ENCODE data around the gene SHANK1.

SHANK1 gene

GRCh38 chr19:50647879-50648615, 71.6 kb downstream of the SHANK1 start:
- H3K4me2 ChIP-seq, result no peak overlapping the region
- no peaks in the 10 kb centered on the region for H3K79me2 ChIP-seq (ENCODE audit: insufficient read depth, low read depth)
- no peak overlapping the region for H3K4me3 ChIP-seq (IDR thresholded peaks at IDR 0.05; ENCODE audit: insufficient read depth, low read depth, low read length)
- H2AFZ ChIP-seq (ENCODE audit: low read depth), result no peak overlapping the region
- H4K20me1 ChIP-seq (ENCODE audit: insufficient read depth), result no peaks in the 10 kb centered on the region
- H3K27me3 ChIP-seq (ENCODE audit: insufficient read depth, low read depth), result no peaks in the 10 kb centered on the region
- TF ChIP-seq, protein P1, sequence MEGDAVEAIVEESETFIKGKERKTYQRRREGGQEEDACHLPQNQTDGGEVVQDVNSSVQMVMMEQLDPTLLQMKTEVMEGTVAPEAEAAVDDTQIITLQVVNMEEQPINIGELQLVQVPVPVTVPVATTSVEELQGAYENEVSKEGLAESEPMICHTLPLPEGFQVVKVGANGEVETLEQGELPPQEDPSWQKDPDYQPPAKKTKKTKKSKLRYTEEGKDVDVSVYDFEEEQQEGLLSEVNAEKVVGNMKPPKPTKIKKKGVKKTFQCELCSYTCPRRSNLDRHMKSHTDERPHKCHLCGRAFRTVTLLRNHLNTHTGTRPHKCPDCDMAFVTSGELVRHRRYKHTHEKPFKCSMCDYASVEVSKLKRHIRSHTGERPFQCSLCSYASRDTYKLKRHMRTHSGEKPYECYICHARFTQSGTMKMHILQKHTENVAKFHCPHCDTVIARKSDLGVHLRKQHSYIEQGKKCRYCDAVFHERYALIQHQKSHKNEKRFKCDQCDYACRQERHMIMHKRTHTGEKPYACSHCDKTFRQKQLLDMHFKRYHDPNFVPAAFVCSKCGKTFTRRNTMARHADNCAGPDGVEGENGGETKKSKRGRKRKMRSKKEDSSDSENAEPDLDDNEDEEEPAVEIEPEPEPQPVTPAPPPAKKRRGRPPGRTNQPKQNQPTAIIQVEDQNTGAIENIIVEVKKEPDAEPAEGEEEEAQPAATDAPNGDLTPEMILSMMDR (conservative IDR thresholded peaks at IDR 0.05; ENCODE audit: low read depth, low read length), result no peak
- H3K9ac ChIP-seq, result no peak overlapping the region
- H3K27ac ChIP-seq, result no peak overlapping the region
- H3K36me3 ChIP-seq (ENCODE audit: insufficient read depth), result no peaks in the 10 kb centered on the region
- H3K4me1 ChIP-seq (ENCODE audit: low read depth, poor library complexity, severe bottlenecking), result no peaks in the 10 kb centered on the region

GRCh38 chr19:50646074-50646807, 73.4 kb downstream of the SHANK1 start:
- H3K27ac ChIP-seq, result no peak overlapping the region
- no peak overlapping the region for H3K4me3 ChIP-seq (IDR thresholded peaks at IDR 0.05; ENCODE audit: insufficient read depth, low read depth, low read length)
- H4K20me1 ChIP-seq (ENCODE audit: insufficient read depth), result no peaks in the 10 kb centered on the region
- H3K4me2 ChIP-seq, result no peak overlapping the region
- H3K27me3 ChIP-seq (ENCODE audit: insufficient read depth, low read depth), result no peaks in the 10 kb centered on the region; the same call in 1 of the 2 replicates
- no peak overlapping the region for H3K9ac ChIP-seq
- no peaks in the 10 kb centered on the region for H3K4me1 ChIP-seq (ENCODE audit: low read depth, poor library complexity, severe bottlenecking)
- TF ChIP-seq, protein P1 (conservative IDR thresholded peaks at IDR 0.05; ENCODE audit: low read depth, low read length), result no peak
- no peak overlapping the region for H2AFZ ChIP-seq (ENCODE audit: low read depth)
- H3K79me2 ChIP-seq (ENCODE audit: insufficient read depth, low read depth), result no peaks in the 10 kb centered on the region
- H3K36me3 ChIP-seq (ENCODE audit: insufficient read depth), result no peaks in the 10 kb centered on the region

DNA sequence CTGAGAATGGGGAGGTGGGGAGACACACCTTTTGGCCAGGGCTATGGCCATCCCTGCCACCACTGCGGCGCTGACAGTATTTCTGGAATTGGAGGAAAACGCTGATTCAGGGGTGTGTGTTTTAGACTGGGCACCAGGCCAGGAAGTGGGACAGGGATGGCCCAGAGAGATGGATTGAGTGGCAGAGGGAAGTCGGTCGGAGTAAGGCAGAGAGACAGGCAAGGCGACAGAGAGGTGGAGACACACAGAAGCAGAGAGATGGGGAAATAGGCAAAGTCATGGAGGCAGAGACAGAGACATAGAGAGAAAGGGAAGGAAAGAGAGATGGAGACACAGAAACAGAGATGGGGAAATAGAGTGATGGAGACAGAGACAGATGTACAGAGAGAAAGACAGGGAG, 74.5 kb downstream of the SHANK1 start:
- no peak overlapping the region for H3K27ac ChIP-seq
- TF ChIP-seq, protein P1 (conservative IDR thresholded peaks at IDR 0.05; ENCODE audit: low read depth, low read length), result no peak
- H3K27me3 ChIP-seq (ENCODE audit: insufficient read depth, low read depth), result no peaks in the 10 kb centered on the region; the same call in 1 of the 2 replicates
- no peaks in the 10 kb centered on the region for H3K4me1 ChIP-seq (ENCODE audit: low read depth, poor library complexity, severe bottlenecking)
- H3K4me3 ChIP-seq (IDR thresholded peaks at IDR 0.05; ENCODE audit: insufficient read depth, low read depth, low read length), result no peak overlapping the region
- H3K36me3 ChIP-seq (ENCODE audit: insufficient read depth), result no peaks in the 10 kb centered on the region
- no peak overlapping the region for H3K9ac ChIP-seq
- H2AFZ ChIP-seq (ENCODE audit: low read depth), result no peak overlapping the region
- no peak overlapping the region for H3K4me2 ChIP-seq
- no peaks in the 10 kb centered on the region for H4K20me1 ChIP-seq (ENCODE audit: insufficient read depth)
- H3K79me2 ChIP-seq (ENCODE audit: insufficient read depth, low read depth), result no peaks in the 10 kb centered on the region

DNA sequence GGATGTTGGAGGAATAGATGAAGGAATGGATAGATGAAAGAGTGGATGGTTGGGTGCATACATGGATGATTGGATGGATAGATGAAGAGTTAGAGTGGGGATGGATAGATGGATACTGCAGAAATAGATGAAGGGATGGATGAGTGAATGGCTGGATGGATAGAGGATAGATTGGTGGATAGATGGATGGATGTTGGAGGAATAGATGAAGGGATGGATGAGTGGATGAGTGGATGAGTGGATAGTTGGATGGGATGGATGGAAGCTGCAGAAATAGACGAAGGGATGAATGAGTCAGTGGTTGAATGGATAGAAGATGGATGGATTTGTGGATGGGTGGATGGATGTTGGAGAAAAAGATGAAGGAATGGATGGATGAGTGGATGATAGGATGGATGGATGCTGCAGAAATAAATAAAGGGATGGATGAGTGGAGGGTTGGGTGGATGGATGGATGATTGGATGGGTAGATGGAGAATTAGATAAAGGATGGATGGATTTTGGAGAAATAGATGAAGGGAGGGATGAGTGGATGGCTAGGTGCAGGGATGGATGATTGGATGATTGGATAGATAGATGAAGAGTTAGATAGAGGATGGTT, 75.2 kb downstream of the SHANK1 start:
- H3K27ac ChIP-seq, result no peak overlapping the region
- no peaks in the 10 kb centered on the region for H3K4me1 ChIP-seq (ENCODE audit: low read depth, poor library complexity, severe bottlenecking)
- TF ChIP-seq, protein P1 (conservative IDR thresholded peaks at IDR 0.05; ENCODE audit: low read depth, low read length), result no peak
- H3K79me2 ChIP-seq (ENCODE audit: insufficient read depth, low read depth), result no peaks in the 10 kb centered on the region
- H3K27me3 ChIP-seq (ENCODE audit: insufficient read depth, low read depth), result no peaks in the 10 kb centered on the region; the same call in 1 of the 2 replicates
- H3K4me3 ChIP-seq (IDR thresholded peaks at IDR 0.05; ENCODE audit: insufficient read depth, low read depth, low read length), result no peak overlapping the region
- no peak overlapping the region for H3K4me2 ChIP-seq
- no peaks in the 10 kb centered on the region for H4K20me1 ChIP-seq (ENCODE audit: insufficient read depth)
- no peaks in the 10 kb centered on the region for H3K36me3 ChIP-seq (ENCODE audit: insufficient read depth)
- no peak overlapping the region for H2AFZ ChIP-seq (ENCODE audit: low read depth)
- H3K9ac ChIP-seq, result no peak overlapping the region

All from KMS-11 (cell line).